HFFc6 (cell line): ENCODE data around the gene AK4. TPM values are rescaled to one million over a fixed set of nuclear protein-coding genes. Genes with fewer than 3 reads are reported as not detected.
A peak's percentile ranks its signal among the peaks of the same experiment; 100 is the strongest.

ENCODE experiments used
- DNase-seq: peaks from one replicate; pipeline ENCODE4 v3.0.0-alpha.2; 2018
- H3K27ac Mint-ChIP-seq: 2 replicates; pipeline ENCODE4 v1.8.0; 2020; ENCODE audit warnings: mild to moderate bottlenecking, mixed read lengths
- H3K27me3 Mint-ChIP-seq: 2 replicates; pipeline ENCODE4 v1.8.0; 2021; ENCODE audit warnings: mild to moderate bottlenecking, moderate library complexity, mixed read lengths; ENCODE audit not compliant: insufficient read depth
- H3K36me3 Mint-ChIP-seq: 2 replicates; pipeline ENCODE4 v1.8.0; 2021; ENCODE audit warnings: low read depth, mixed read lengths
- H3K4me1 Mint-ChIP-seq: 2 replicates; pipeline ENCODE4 v1.8.0; 2020; ENCODE audit warnings: low read depth, mixed read lengths
- H3K4me3 Mint-ChIP-seq: 2 replicates; pipeline ENCODE4 v1.8.0; 2020; ENCODE audit warnings: mild to moderate bottlenecking, moderate library complexity, mixed read lengths
- H3K9me3 Mint-ChIP-seq: 2 replicates; pipeline ENCODE4 v1.8.0; 2020; ENCODE audit warnings: mild to moderate bottlenecking, mixed read lengths
- total RNA-seq, 6 experiments: library from RNA; stranded (reverse); fragmentation: NEBNext Ultra II Directional; extraction: Animal tissue kit (Norgen Biotek cat#: 25700); gene quantifications; 2 replicates in 1 of 6; 3 replicates in 5 of 6; pipeline ENCODE4 v1.2.3, GENCODE V29; 2021
- TF ChIP-seq, protein P1 (sequence below): fragments of 200-600 bp; sonication (generic); IDR thresholded peaks from 2 replicates; pipeline ENCODE4 v1.5.0; 2021; ENCODE audit warnings: antibody characterized with exemption, mild to moderate bottlenecking

AK4 gene
- total RNA-seq, 6 experiments from 2014 or later, result 0.25 to 3.3 (median 0.53) TPM

DNA sequence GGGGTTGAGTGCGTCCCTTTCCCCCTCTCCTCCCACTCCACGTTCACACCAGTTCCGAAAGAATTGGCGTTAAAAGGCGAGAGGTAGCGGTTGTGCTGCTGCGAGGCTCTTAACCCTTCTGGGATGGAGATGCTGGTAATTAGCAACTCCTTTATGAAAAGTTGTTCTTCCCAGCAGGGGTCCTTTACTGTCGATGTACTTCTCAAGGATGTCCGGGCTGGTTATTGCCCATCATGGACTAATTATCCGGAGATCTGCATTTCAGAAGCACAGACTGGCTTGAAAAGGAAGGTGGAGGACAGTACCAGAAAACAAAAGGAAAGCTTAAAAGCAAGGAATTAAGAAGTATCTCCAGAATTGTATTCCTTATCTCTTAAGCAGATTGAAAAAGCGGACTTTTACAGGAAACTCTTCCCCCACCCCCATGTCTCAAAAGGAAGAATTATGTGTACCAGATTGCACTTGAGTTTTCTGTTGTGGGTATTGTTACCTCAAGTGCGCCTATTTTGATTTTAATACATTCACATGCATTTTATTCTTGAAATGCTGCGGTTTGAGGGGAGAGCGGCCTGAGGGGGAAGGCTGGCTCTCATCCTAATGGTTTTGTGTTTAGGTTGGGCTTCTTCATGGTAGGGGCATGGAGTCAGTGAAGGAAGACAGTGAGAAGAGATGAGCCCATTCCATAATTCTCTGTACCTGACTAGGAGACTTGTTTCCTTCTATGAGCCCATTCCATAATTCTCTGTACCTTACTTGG lies 1.5 kb downstream of the AK4 start:
- Mint-ChIP-seq H3K9me3 (no peaks in the 10 kb centered on the region), H3K4me3 (peak overlapping the region; percentile 47), H3K27me3 (peaks cover 27% of the 10 kb centered on the region), H3K27ac (no peak overlapping the region), H3K36me3 (no peaks in the 10 kb centered on the region), H3K4me1 (no peaks in the 10 kb centered on the region)
- DNase-seq, result no peak
- TF ChIP-seq, protein P1, sequence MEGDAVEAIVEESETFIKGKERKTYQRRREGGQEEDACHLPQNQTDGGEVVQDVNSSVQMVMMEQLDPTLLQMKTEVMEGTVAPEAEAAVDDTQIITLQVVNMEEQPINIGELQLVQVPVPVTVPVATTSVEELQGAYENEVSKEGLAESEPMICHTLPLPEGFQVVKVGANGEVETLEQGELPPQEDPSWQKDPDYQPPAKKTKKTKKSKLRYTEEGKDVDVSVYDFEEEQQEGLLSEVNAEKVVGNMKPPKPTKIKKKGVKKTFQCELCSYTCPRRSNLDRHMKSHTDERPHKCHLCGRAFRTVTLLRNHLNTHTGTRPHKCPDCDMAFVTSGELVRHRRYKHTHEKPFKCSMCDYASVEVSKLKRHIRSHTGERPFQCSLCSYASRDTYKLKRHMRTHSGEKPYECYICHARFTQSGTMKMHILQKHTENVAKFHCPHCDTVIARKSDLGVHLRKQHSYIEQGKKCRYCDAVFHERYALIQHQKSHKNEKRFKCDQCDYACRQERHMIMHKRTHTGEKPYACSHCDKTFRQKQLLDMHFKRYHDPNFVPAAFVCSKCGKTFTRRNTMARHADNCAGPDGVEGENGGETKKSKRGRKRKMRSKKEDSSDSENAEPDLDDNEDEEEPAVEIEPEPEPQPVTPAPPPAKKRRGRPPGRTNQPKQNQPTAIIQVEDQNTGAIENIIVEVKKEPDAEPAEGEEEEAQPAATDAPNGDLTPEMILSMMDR, result no peak

DNA sequence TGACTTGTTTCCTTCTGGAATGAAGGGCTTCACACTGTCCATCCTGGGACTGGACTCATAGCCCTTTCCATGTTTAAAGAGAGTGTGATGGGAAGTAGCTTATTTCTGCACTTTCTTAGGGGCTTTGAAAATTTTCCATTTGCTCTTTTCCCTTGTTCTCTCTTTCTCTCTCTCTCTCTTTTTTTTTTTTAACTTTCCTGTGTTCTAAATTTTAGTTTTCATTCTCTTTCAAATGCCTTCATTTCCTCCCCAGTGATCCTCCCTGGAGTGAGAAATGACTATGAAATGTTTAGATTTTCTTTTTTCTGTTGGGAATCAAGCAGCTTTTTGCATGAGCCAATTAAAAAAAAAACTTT lies 2.1 kb downstream of the AK4 start:
- H3K9me3 Mint-ChIP-seq, result no peaks in the 10 kb centered on the region
- no peaks in the 10 kb centered on the region for H3K36me3 Mint-ChIP-seq
- DNase-seq, result no peak
- peaks cover 28% of the 10 kb centered on the region for H3K27me3 Mint-ChIP-seq
- no peak overlapping the region for H3K4me3 Mint-ChIP-seq
- TF ChIP-seq, protein P1, result no peak
- no peak overlapping the region for H3K27ac Mint-ChIP-seq
- no peaks in the 10 kb centered on the region for H3K4me1 Mint-ChIP-seq

DNA sequence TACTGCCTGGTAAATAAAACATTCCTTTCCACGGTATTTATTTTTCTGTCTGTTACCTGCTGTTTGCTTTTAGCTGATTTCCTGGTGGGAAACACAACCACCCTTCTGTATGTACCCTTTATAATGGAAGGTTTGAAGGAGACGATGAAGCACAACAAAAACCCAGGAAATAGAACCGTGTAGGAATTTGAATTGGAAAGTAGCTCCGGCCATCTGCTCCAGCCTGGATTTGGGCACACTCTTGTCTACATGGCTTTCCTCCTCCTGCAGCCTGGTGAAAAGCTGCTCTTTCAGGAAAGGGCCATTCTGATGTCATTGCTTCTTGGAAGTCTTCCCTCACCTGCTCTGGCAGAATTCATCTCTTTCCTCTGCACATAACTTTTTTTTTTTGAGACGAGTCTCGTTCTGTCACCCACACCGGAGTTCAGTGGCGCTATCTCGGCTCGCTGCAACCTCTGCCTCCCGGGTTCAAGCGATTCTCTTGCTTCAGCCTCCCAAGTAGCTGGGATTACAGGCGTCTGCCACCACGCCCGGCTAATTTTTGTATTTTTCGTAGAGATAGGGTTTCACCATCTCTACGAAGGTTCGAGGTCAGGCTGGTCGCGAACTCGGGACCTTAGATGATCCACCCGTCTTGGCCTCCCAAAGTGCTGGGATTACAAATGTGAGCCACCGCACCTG lies 2.7 kb downstream of the AK4 start:
- no peaks in the 10 kb centered on the region for H3K4me1 Mint-ChIP-seq
- H3K27me3 Mint-ChIP-seq, result peaks cover 28% of the 10 kb centered on the region
- no peaks in the 10 kb centered on the region for H3K36me3 Mint-ChIP-seq
- DNase-seq, result no peak
- TF ChIP-seq, protein P1, result no peak
- H3K9me3 Mint-ChIP-seq, result no peaks in the 10 kb centered on the region
- no peak overlapping the region for H3K27ac Mint-ChIP-seq
- no peak overlapping the region for H3K4me3 Mint-ChIP-seq

DNA sequence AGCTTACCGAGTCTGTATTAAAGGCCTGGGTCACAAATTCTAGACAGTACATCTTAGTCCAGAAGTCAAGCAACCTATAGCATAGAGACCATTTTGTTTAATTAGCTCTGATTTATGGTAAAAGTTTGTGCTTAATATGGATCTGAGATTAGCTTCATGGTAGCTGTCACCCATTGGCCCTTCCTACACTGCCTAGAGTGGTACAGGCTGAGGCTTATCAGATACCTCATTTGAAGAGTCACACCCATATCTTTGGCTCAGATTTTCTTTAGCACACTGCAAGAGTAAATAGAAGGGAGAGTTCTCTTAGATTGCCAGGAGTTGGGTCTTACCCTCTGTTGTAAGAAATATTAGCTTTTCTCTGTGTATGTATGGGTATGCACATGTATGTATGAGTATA lies 3.6 kb downstream of the AK4 start:
- Mint-ChIP-seq H3K9me3 (no peaks in the 10 kb centered on the region), H3K4me1 (no peaks in the 10 kb centered on the region), H3K27me3 (peaks cover 24% of the 10 kb centered on the region), H3K4me3 (no peak overlapping the region), H3K27ac (no peak overlapping the region), H3K36me3 (no peaks in the 10 kb centered on the region)
- DNase-seq, result no peak
- TF ChIP-seq, protein P1, result no peak

DNA sequence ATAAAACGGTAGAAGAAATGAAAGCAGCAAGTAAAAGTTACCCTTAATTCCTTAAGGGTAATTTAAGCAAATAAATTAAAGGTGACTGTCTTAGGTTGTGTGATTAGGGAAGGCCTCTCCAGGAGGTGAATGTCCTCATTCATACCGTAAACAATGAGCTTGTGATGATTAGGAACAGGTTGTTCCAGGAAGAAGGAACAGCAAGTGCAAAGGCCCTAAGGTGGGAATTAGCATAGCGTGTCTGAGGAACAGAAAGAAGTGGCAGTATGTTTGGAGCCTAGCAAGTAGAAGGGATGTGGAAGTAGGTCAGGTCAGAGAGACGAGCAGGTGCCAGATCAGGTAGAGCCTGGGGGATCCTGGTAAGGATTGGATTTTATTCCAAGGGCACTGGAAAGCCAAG lies 5.6 kb downstream of the AK4 start:
- no peak overlapping the region for H3K27ac Mint-ChIP-seq
- H3K9me3 Mint-ChIP-seq, result no peaks in the 10 kb centered on the region
- no peak for DNase-seq
- peaks cover 25% of the 10 kb centered on the region for H3K27me3 Mint-ChIP-seq
- TF ChIP-seq, protein P1, result no peak
- no peak overlapping the region for H3K4me3 Mint-ChIP-seq
- H3K4me1 Mint-ChIP-seq, result no peaks in the 10 kb centered on the region
- no peaks in the 10 kb centered on the region for H3K36me3 Mint-ChIP-seq
